SK-MEL-5 (cell line): ENCODE measurements around the gene PREX1. TPM values are rescaled to one million over a fixed set of nuclear protein-coding genes. Genes with fewer than 3 reads are reported as not detected.
"Not testable (repeated sequence)": the region's sequence is repeated elsewhere in the genome, so short reads cannot be mapped to it uniquely, and the experiment has no call there.

Source experiments
- DNase-seq: peaks from one replicate; pipeline ENCODE4 v3.0.0-alpha.2; 2016; ENCODE audit warnings: low read depth, low spot score
- in situ Hi-C: cut with HindIII; loops from 2 replicates; pipeline ENCODE4 v1.10.0; 2016; ENCODE audit warnings: low sequenced_read_pairs, high pct_unique_total_duplicates, low pct_unique_long_range_greater_than_20kb
- total RNA-seq: library from RNA; depleted of rRNA; stranded (reverse); fragments of >200 nt; shearing (Covaris generic); gene quantifications from 2 replicates; pipeline ENCODE4 v1.2.3, GENCODE V29; 2014

PREX1 gene
- total RNA-seq, 1 experiment from 2014 or later = 10.0 TPM

GRCh38 chr20:48789781-48790472, 37.9 kb downstream of the PREX1 start:
- DNase-seq = no peak

GRCh38 chr20:48789185-48789668, 38.6 kb downstream of the PREX1 start:
- in situ Hi-C loops = no loop called here

More at GRCh38 chr20:48789781-48790472, 37.9 kb downstream of the PREX1 start:
- in situ Hi-C loops = no loop called here

GRCh38 chr20:48788486-48789072, 39.2 kb downstream of the PREX1 start:
- no peak for DNase-seq
- in situ Hi-C loops = no loop called here

More at GRCh38 chr20:48789185-48789668, 38.6 kb downstream of the PREX1 start:
- DNase-seq = no peak

- in situ Hi-C loops = no loop called here
- no peak for DNase-seq
Observed at GRCh38 chr20:48787861-48788375, 39.9 kb downstream of the PREX1 start.

- DNase-seq = no peak
Observed at GRCh38 chr20:48786951-48787705, 40.7 kb downstream of the PREX1 start.

GRCh38 chr20:48785801-48786200, 42.0 kb downstream of the PREX1 start:
- no peak for DNase-seq
- in situ Hi-C loops = no loop called here

More at GRCh38 chr20:48786951-48787705, 40.7 kb downstream of the PREX1 start:
- in situ Hi-C loops = no loop called here

GRCh38 chr20:48785256-48785655, 42.5 kb downstream of the PREX1 start:
- no peak for DNase-seq
- in situ Hi-C loops = no loop called here

GRCh38 chr20:48784273-48784641, 43.5 kb downstream of the PREX1 start:
- DNase-seq = no peak
- in situ Hi-C loops = no loop called here

- DNase-seq = no peak
- in situ Hi-C loops = no loop called here
Observed at GRCh38 chr20:48783533-48784272, 44.1 kb downstream of the PREX1 start.

GRCh38 chr20:48782901-48783308, 44.9 kb downstream of the PREX1 start:
- in situ Hi-C loops = no loop called here
- no peak for DNase-seq

GRCh38 chr20:48782053-48782452, 45.7 kb downstream of the PREX1 start:
- in situ Hi-C loops = no loop called here
- DNase-seq = no peak

GRCh38 chr20:48781634-48782033, 46.2 kb downstream of the PREX1 start:
- DNase-seq = no peak
- in situ Hi-C loops = no loop called here

GRCh38 chr20:48779435-48779834, 48.4 kb downstream of the PREX1 start:
- in situ Hi-C loops = no loop called here
- DNase-seq = no peak

GRCh38 chr20:48777821-48778220, 50.0 kb downstream of the PREX1 start:
- in situ Hi-C loops = no loop called here

GRCh38 chr20:48777005-48777404, 50.8 kb downstream of the PREX1 start:
- DNase-seq = no peak
- in situ Hi-C loops = no loop called here

More at GRCh38 chr20:48777821-48778220, 50.0 kb downstream of the PREX1 start:
- DNase-seq = no peak

GRCh38 chr20:48776306-48776705, 51.5 kb downstream of the PREX1 start:
- no peak for DNase-seq
- in situ Hi-C loops = no loop called here

- DNase-seq, in situ Hi-C loops: not testable (repeated sequence)
Observed at GRCh38 chr20:48775545-48775944, 52.3 kb downstream of the PREX1 start.

GRCh38 chr20:48774696-48775095, 53.1 kb downstream of the PREX1 start:
- in situ Hi-C loops = no loop called here
- DNase-seq = no peak
